Measurements from ENCODE around the gene RAB6C.
"Not testable (repeated sequence)": the region's sequence is repeated elsewhere in the genome, so short reads cannot be mapped to it uniquely, and the experiment has no call there.

RAB6C gene

DNA sequence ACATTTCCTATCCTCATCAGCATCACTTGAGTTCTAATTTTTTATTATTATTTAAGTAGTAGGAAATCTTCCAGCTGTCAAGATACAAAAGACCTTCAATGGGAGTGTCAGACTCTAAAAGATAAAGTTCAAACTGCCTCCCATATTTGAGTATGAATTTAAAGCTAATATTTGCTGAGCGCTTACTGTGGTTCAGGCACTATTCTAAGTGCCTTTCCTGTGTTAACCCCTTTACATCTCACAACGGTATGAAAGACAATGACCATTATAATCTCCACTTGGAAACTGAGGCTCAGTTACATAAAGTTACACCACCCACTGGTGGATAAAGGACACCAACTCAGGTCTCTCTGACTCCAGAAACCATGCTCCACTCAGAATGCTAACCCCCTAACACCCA lies 39.9 kb downstream of the RAB6C start:
- Histone ChIP-seq H3K9ac (ENCODE audit: insufficient read length, low read depth) (no peak overlapping the region), H3K9me3 (ENCODE audit: insufficient read depth, low read length) (peaks cover 10% of the 10 kb centered on the region), H3K36me3 (ENCODE audit: insufficient read depth, insufficient read length, low read length) (no peaks in the 10 kb centered on the region), H3K4me1 (ENCODE audit: insufficient read depth, insufficient read length) (no peaks in the 10 kb centered on the region), H3K27me3 (ENCODE audit: insufficient read depth, insufficient read length) (no peaks in the 10 kb centered on the region), H3K4me3 (ENCODE audit: insufficient read length, low read depth) (no peak overlapping the region)
- DNase-seq (ENCODE audit: low read depth, low spot score), result no peak
- TF ChIP-seq ZNF274 (IDR thresholded peaks at IDR 0.05; ENCODE audit: low read depth, low read length), result no peak
- no peak for TF ChIP-seq SUZ12 (IDR thresholded peaks at IDR 0.05; ENCODE audit: extremely low read depth, insufficient read depth, insufficient read length)
- no peak for TF ChIP-seq YY1 (IDR thresholded peaks at IDR 0.05; ENCODE audit: insufficient read depth, insufficient read length)

DNA sequence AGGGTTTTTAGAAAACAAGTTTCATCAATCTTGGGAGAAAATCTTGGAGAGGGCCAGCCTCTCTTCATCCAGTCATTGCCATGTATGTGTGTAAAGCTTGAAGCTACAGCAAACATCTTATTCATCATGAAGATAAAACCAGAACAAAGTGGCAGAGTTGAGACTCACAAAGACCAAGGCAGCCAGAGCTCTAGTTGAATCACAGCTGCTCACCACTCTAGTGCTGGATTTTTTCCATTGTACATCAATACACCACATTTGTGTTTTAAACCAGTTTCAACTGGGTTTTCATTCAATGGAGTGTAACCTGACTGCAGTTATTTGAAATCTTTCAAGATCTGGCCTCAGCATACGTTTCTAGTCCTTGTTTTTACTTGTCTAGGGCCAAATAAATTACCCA lies 40.6 kb downstream of the RAB6C start:
- not testable (repeated sequence) for H3K4me3 ChIP-seq (ENCODE audit: insufficient read length, low read depth); H3K27me3 ChIP-seq (ENCODE audit: insufficient read depth, insufficient read length); H3K9ac ChIP-seq (ENCODE audit: insufficient read length, low read depth); H3K4me1 ChIP-seq (ENCODE audit: insufficient read depth, insufficient read length); H3K36me3 ChIP-seq (ENCODE audit: insufficient read depth, insufficient read length, low read length); DNase-seq (ENCODE audit: low read depth, low spot score); H3K9me3 ChIP-seq (ENCODE audit: insufficient read depth, low read length)

DNA sequence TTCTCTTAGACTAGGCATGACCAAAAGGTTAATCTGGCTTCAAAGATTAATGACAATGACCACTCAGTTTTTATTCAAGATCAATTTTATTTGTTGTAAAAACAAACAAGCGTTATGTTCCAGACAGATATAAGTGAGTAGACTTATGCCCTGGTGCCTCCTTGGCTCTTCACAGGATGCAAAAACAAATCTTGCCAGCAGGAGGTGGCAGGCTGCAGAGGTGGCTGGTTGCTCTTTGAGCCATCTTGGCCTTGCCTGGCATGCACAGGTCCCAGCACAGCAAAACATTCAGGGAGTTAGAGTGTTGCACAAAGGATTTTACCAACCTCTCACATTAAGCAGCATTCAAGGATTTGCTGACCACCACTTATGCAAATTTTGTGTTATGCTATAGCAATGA lies 46.5 kb downstream of the RAB6C start:
- not testable (repeated sequence) for H3K36me3 ChIP-seq (ENCODE audit: insufficient read depth, insufficient read length, low read length); H3K9me3 ChIP-seq (ENCODE audit: insufficient read depth, low read length); H3K27me3 ChIP-seq (ENCODE audit: insufficient read depth, insufficient read length); H3K4me1 ChIP-seq (ENCODE audit: insufficient read depth, insufficient read length); H3K4me3 ChIP-seq (ENCODE audit: insufficient read length, low read depth); H3K9ac ChIP-seq (ENCODE audit: insufficient read length, low read depth)
- DNase-seq (ENCODE audit: low read depth, low spot score), result peak; percentile 20

Measured in NT2/D1 (cell line).